Mesendoderm (in vitro differentiated cells): ENCODE results near the gene TACSTD2.

Experiments used
- DNase-seq: peaks from one replicate; pipeline ENCODE4 v3.0.0; 2013
- H2AK5ac ChIP-seq: 2 replicates; pipeline ENCODE4 v1.6.1; 2013; ENCODE audit warnings: low read length, inconsistent platforms
- H2BK120ac ChIP-seq: 2 replicates; pipeline ENCODE4 v1.6.1; 2013; ENCODE audit warnings: low read depth, mild to moderate bottlenecking, low read length, moderate library complexity, mixed read lengths
- H2BK15ac ChIP-seq: replicated peaks from 2 replicates; pipeline ENCODE4 v1.6.1; 2013; ENCODE audit warnings: low read depth, mild to moderate bottlenecking, moderate library complexity
- H2BK5ac ChIP-seq: 2 replicates; pipeline ENCODE4 v1.6.1; 2013; ENCODE audit warnings: low read length, inconsistent platforms
- H3K18ac ChIP-seq: 2 replicates; pipeline ENCODE4 v1.6.1; 2013; ENCODE audit warnings: mild to moderate bottlenecking, low read length, mixed read lengths
- H3K23ac ChIP-seq: one replicate; pipeline ENCODE4 v1.6.1; 2013; ENCODE audit warnings: low read length
- H3K27ac ChIP-seq: 2 replicates; pipeline ENCODE4 v1.5.1; 2013; ENCODE audit warnings: low read depth, mild to moderate bottlenecking, inconsistent platforms, low read length, moderate library complexity
- H3K27me3 ChIP-seq: 2 replicates; pipeline ENCODE4 v1.6.1; 2013; ENCODE audit warnings: low read length, control low read depth, mild to moderate bottlenecking, inconsistent platforms; ENCODE audit not compliant: insufficient read depth, poor library complexity
- H3K36me3 ChIP-seq: 2 replicates; pipeline ENCODE4 v1.6.1; 2013; ENCODE audit warnings: low read length, inconsistent platforms; ENCODE audit not compliant: control insufficient read depth, insufficient read depth
- H3K4ac ChIP-seq: one replicate; pipeline ENCODE4 v1.6.1; 2013; ENCODE audit warnings: low read depth, mild to moderate bottlenecking, low read length, moderate library complexity
- H3K4me1 ChIP-seq: 2 replicates; pipeline ENCODE4 v1.6.1; 2013; ENCODE audit warnings: low read depth, low read length, inconsistent platforms; ENCODE audit not compliant: control insufficient read depth
- H3K4me2 ChIP-seq: 2 replicates; pipeline ENCODE4 v1.6.1; 2013; ENCODE audit warnings: low read length
- H3K4me3 ChIP-seq: 2 replicates; pipeline ENCODE4 v1.5.1; 2013; ENCODE audit warnings: mild to moderate bottlenecking, low read length
- H3K56ac ChIP-seq: one replicate; pipeline ENCODE4 v1.6.1; 2013; ENCODE audit warnings: low read length
- H3K79me1 ChIP-seq: 2 replicates; pipeline ENCODE4 v1.6.1; 2013; ENCODE audit warnings: low read length, inconsistent platforms
- H3K79me2 ChIP-seq: 2 replicates; pipeline ENCODE4 v1.6.1; 2013; ENCODE audit warnings: mild to moderate bottlenecking, low read length; ENCODE audit not compliant: control insufficient read depth, insufficient read depth
- H3K9ac ChIP-seq: 2 replicates; pipeline ENCODE4 v1.6.1; 2013; ENCODE audit warnings: low read length, inconsistent platforms
- H4K5ac ChIP-seq: one replicate; pipeline ENCODE4 v1.6.1; 2013; ENCODE audit warnings: low read length
- H4K8ac ChIP-seq: one replicate; pipeline ENCODE4 v1.6.1; 2013; ENCODE audit warnings: low read depth, mild to moderate bottlenecking, control low read depth, low read length, moderate library complexity
- WGBS: extraction: QIAGEN DNeasy Blood & Tissue Kit; methylation state at CpG from one replicate; pipeline ENCODE4 v1.1.7; 2013; ENCODE audit warnings: low lambda C conversion rate, missing lambda C conversion rate; ENCODE audit not compliant: insufficient coverage; ENCODE audit errors: extremely low coverage; 5-methylcytosine and 5-hydroxymethylcytosine counted together

Gene TACSTD2

DNA sequence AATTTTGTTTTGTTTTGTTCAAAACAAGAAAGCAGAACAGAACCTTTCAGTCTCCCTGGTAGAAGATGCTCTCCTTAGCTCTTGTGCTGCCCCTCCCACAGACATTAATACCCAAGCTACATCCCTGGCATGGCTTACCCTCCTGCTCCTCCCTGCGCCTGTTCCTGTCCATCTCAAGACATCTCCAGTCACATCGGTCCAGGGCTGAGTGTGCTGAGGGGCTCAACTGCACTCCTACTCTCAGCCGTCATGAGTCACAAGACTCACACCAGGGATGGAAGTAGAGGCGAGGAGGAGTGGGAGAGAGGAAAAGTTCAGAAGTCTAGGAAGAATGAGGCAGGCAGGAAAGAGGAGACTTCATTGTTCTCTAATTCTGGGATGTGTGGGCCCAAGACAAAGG lies 9.2 kb upstream of the TACSTD2 start:
- DNase-seq: no peak
- Histone ChIP-seq H3K9ac (no peak overlapping the region), H3K4me3 (no peak overlapping the region), H3K36me3 (no peaks in the 10 kb centered on the region), H2BK5ac (no peak overlapping the region), H2AK5ac (no peak overlapping the region), H3K27me3 (no peaks in the 10 kb centered on the region), H3K56ac (no peak overlapping the region), H4K5ac (no peak overlapping the region), H3K4me1 (no peaks in the 10 kb centered on the region), H3K4ac (no peak overlapping the region), H3K79me2 (no peaks in the 10 kb centered on the region), H3K79me1 (no peaks in the 10 kb centered on the region), H3K4me2 (no peak overlapping the region), H2BK120ac (no peak overlapping the region), H3K23ac (no peak overlapping the region), H3K27ac (no peak overlapping the region), H4K8ac (no peak overlapping the region), H2BK15ac (no peak overlapping the region), H3K18ac (no peak overlapping the region)
- no CpG with 5 or more reads among the region's 4 CpGs for WGBS

DNA sequence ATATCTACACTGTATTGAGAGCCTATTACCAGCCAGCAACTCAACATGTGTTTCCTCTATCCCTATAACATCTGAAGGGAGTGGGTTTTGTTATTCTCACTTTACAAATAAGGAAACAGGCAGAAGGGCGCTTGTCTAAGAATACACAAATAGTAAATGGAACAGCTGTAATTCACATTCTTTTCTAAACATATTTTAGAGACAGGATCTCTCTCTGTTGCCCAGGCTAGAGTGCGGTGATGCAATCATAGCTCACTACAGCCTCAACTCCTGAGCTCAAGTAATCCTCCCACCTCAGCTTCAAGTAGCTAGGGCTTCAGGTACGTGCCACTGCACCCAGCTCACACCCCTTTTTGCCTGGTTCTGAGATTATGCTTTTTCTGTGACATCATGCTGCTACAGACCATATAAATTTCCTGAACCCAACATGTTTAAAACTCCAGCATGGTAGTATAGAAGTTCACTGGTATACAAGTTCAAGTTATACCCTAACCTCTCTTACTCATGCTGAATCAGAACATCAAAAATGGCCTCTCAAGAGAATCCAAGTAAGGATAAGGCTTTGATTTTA lies 8.6 kb upstream of the TACSTD2 start:
- Histone ChIP-seq H3K36me3 (no peaks in the 10 kb centered on the region), H3K18ac (no peak overlapping the region), H3K27me3 (no peaks in the 10 kb centered on the region), H3K9ac (no peak overlapping the region), H3K23ac (no peak overlapping the region), H3K4me3 (no peak overlapping the region), H4K5ac (no peak overlapping the region), H2AK5ac (no peak overlapping the region), H3K79me1 (no peaks in the 10 kb centered on the region), H3K27ac (no peak overlapping the region), H2BK120ac (no peak overlapping the region), H3K4me1 (no peaks in the 10 kb centered on the region), H2BK5ac (no peak overlapping the region), H3K56ac (no peak overlapping the region), H3K79me2 (no peaks in the 10 kb centered on the region), H3K4me2 (no peak overlapping the region), H4K8ac (no peak overlapping the region), H3K4ac (no peak overlapping the region), H2BK15ac (no peak overlapping the region)
- no CpG with 5 or more reads among the region's 3 CpGs for WGBS
- no peak for DNase-seq

DNA sequence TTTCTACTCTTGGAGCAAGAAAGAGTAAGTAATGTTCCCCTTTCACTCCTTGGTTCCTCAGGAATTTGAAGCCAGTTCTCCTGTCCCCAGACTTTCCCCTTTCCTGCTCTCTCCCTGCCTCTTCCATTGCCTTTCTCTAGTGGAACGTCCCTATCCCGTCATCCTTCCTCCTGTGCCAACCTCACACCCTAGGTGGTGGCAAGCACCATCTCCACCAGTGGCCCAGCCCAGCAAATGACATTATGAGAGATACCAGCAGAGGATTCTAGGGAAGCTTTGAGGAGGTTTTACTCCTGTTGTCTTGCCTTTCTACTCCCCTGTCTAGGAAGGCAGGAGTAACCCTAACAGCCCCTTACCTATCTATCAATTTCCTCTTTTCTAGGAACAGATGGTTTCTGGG lies 8.1 kb upstream of the TACSTD2 start:
- no peak overlapping the region for H3K23ac ChIP-seq

DNA sequence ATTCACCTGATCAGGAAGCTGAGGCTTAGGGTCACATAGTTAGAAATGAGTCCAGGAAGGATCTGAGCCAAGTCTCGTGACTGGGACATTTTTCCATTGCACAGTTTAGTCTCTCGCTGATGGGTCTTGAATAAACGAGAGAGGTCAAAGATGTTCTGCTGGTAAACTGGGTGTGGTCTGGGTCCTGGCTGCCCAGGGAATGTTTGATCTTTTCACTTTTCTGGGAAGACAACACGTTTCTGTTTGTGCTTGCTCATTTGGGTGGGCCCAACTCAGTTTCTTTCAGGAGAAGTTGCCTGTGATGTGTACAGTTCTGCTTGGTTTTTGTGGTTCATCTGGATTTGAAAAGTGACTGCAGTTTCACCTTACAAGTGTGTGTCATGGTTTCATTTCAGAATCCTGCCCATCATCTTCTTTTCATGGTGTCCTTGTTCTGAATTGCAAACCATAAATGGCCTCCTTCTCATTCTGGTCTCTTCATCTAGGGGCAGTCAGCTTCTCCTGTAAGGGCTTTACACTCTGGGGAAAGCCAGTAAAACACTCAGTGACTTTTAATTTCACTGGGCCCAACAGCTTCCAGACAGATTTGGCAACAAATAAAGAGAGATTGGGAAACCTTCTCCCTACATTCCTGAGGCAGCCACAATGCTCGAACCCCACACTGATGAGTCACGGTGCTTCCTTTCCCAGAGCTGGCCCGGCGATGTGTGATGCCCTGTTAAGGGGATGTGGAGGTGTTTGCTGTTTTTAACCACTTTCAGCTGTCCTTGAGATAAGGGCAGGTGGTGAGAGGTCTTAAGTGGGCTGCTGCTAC lies 7.2 kb upstream of the TACSTD2 start:
- H3K79me1 ChIP-seq: no peaks in the 10 kb centered on the region

More for the DNA sequence above, 8.1 kb upstream of the TACSTD2 start:
- Histone ChIP-seq H3K56ac (no peak overlapping the region), H2BK15ac (no peak overlapping the region), H3K36me3 (no peaks in the 10 kb centered on the region), H4K8ac (no peak overlapping the region), H2BK120ac (no peak overlapping the region), H3K79me2 (no peaks in the 10 kb centered on the region), H3K9ac (no peak overlapping the region), H3K18ac (no peak overlapping the region), H3K4me1 (no peaks in the 10 kb centered on the region), H2AK5ac (no peak overlapping the region), H3K27me3 (no peaks in the 10 kb centered on the region), H3K27ac (no peak overlapping the region), H3K4ac (no peak overlapping the region), H3K79me1 (no peaks in the 10 kb centered on the region), H3K4me2 (no peak overlapping the region), H3K4me3 (no peak overlapping the region), H4K5ac (no peak overlapping the region), H2BK5ac (no peak overlapping the region)
- no peak for DNase-seq
- no CpG with 5 or more reads among the region's 2 CpGs for WGBS

DNA sequence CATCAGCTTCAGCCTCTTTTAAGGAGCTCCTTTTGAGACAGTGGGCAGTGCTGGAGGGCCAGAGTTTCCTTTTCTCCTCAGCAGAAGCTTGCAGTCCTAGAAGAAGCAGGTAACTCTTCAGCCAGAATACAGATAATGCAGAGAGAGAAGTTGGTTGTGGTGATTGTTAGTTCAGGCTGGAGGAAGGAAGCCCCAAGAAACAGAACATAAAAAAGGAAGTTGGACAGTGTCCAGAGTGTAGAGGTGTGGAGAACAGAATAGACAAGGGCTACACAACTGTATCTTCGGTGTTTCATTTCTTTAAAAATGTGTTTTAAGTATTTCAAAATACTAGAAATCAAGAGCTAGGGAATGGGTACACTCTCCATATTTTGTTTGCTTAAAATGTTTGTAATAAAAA lies 6.4 kb upstream of the TACSTD2 start:
- WGBS: no CpG with 5 or more reads among the region's 1 CpG
- Histone ChIP-seq H3K18ac (no peak overlapping the region), H2BK120ac (no peak overlapping the region), H3K27me3 (no peaks in the 10 kb centered on the region), H4K5ac (no peak overlapping the region), H2BK5ac (no peak overlapping the region), H3K23ac (no peak overlapping the region), H3K4me3 (no peak overlapping the region), H3K36me3 (no peaks in the 10 kb centered on the region), H3K4me2 (no peak overlapping the region), H3K79me2 (no peaks in the 10 kb centered on the region), H3K4me1 (no peaks in the 10 kb centered on the region), H3K56ac (no peak overlapping the region), H2BK15ac (no peak overlapping the region), H3K9ac (no peak overlapping the region), H3K79me1 (no peaks in the 10 kb centered on the region), H3K4ac (no peak overlapping the region), H4K8ac (no peak overlapping the region), H2AK5ac (no peak overlapping the region), H3K27ac (no peak overlapping the region)
- DNase-seq: no peak

More for the DNA sequence above, 7.2 kb upstream of the TACSTD2 start:
- no peak overlapping the region for H3K4me2 ChIP-seq
- H2BK15ac ChIP-seq: no peak overlapping the region
- no peak overlapping the region for H2AK5ac ChIP-seq
- no peaks in the 10 kb centered on the region for H3K4me1 ChIP-seq
- no peaks in the 10 kb centered on the region for H3K36me3 ChIP-seq
- H3K27me3 ChIP-seq: no peaks in the 10 kb centered on the region
- no peak overlapping the region for H3K56ac ChIP-seq
- H4K5ac ChIP-seq: no peak overlapping the region
- H2BK5ac ChIP-seq: no peak overlapping the region
- no peak overlapping the region for H3K18ac ChIP-seq
- no peak overlapping the region for H3K4ac ChIP-seq
- no peaks in the 10 kb centered on the region for H3K79me2 ChIP-seq
- H3K9ac ChIP-seq: no peak overlapping the region
- DNase-seq: peak; percentile 90
- WGBS: no CpG with 5 or more reads among the region's 8 CpGs
- H2BK120ac ChIP-seq: no peak overlapping the region
- no peak overlapping the region for H3K23ac ChIP-seq
- no peak overlapping the region for H3K4me3 ChIP-seq
- H3K27ac ChIP-seq: no peak overlapping the region
- H4K8ac ChIP-seq: no peak overlapping the region
